Stimulated activated CD8-positive, alpha-beta memory T cell treated with anti-CD3 and anti-CD28 coated beads, Interleukin-15, amount 100 ng/mL, for 48 hours (primary cell): ENCODE results near the gene ULBP1.
"Not testable (repeated sequence)": the region's sequence is repeated elsewhere in the genome, so short reads cannot be mapped to it uniquely, and the experiment has no call there.

Source experiments
- DNase-seq, 2 donors: peaks; one replicate each; pipeline ENCODE4 v3.0.0-alpha.2; 2020; ENCODE audit warnings: low read depth in 2 of 2

ULBP1 gene

GRCh38 chr6:149963462-149964307, at the start of gene ULBP1:
TSS of gene ULBP1 (plus strand) at chr6:149963943. CDS start at chr6:149964050, 107 bp downstream.
- DNase-seq: peak; percentile 68 to 77

- DNase-seq: no peak
Observed at GRCh38 chr6:149915970-149916865, 47.5 kb upstream of the ULBP1 start.

DNA sequence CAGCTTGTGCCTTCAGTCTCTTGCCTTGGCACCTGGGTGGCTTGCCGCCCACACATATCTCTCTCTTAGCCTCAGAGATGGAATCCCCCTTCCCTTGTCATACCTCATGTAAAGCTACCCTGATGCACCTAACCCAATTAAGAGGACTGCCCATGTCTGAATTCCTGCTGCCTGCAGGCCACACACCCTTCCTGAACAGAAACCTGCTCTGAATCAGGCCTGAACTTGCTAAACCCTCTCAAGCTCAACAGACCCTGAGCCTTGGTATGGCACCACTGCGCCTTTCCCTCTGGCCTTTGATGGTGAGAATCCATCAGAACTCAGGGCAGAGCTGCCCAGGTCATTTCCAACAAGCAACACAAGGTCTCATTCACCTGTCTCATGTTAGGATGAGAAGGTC, 46.1 kb upstream of the ULBP1 start:
- no peak for DNase-seq

DNA sequence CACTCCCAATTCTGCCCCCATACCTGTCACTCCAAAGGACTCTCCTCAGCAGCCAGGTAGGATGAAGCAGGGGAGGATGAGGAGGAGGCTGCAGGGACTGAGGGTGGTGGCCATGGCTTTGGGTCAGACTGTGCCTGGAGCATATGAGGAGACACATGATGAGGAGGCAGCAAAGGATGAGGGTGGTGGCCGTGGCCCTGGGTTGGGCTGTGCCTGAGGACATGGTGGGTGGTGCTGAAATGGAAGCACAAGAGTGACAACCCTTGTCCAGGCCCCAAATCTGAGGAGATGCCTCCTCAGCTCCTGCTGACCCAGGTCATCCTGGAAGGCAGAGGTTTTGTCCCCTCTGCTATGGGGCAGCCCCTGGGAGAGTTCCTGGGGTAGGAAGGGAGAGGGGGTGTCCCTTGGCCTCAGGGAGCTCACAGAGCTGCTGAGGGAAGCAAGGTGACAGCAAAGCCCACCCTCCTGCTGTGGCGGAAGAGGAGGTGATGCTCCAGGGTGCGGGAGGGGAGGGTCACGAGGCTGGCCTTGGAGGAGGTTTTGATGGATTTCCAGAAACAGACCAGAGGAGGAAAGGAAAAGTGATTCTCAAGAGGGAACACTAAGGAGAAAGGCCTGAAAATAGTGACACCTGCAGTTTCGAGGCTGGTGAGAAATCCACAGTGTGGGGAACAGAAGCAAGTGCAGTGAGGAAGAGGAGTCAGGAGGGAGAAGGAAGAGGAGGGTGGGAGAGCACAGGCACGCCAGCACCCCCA, 45.4 kb upstream of the ULBP1 start:
- no peak for DNase-seq

DNA sequence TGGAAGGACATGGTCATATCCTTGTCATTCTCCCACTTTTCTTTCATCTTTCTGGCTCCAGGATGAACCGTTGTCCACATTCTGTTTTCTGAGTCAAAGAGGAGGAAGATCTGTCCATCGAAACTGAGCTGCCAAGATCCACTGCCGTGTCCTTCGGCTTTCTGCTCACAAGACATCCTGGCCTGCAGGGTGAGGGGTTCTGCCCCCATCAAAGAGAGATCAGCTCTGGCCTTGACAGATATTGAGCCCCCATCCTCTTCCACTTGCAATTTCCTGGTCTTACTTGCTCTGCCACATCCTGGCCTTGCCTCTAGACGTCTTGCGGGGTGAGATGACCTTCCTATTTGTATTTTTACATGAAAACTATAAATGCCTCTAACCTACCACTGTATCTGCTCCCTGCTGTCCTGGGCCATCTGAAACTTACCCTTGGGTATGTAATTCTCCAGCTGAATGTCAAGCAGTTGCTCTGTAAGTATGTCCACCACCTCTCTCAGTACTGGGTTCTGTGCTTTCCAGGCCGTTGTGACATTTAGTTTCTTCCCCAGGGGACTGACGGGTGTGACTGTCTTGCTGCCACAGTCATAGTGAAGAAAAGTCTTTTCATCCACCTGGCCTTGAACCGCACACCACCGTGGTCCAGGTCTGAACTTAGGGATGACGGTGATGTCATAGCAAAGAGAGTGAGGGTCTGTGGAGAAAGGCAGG, 44.5 kb upstream of the ULBP1 start:
- not testable (repeated sequence) for DNase-seq

GRCh38 chr6:149919834-149920225, 43.9 kb upstream of the ULBP1 start:
- no peak for DNase-seq

- DNase-seq: no peak
Observed at GRCh38 chr6:149921361-149921760, 42.4 kb upstream of the ULBP1 start.

- not testable (repeated sequence) for DNase-seq
Observed at GRCh38 chr6:149922091-149922490, 41.7 kb upstream of the ULBP1 start.

GRCh38 chr6:149922642-149923326, 41.0 kb upstream of the ULBP1 start, which contains the start of gene RAET1G:
TSS of gene RAET1G (minus strand) at chr6:149923121. CDS start at chr6:149923010, 111 bp downstream.
- DNase-seq: peak; percentile 68 to 73

- no peak for DNase-seq
Observed at GRCh38 chr6:149923327-149923986, 40.3 kb upstream of the ULBP1 start.

DNA sequence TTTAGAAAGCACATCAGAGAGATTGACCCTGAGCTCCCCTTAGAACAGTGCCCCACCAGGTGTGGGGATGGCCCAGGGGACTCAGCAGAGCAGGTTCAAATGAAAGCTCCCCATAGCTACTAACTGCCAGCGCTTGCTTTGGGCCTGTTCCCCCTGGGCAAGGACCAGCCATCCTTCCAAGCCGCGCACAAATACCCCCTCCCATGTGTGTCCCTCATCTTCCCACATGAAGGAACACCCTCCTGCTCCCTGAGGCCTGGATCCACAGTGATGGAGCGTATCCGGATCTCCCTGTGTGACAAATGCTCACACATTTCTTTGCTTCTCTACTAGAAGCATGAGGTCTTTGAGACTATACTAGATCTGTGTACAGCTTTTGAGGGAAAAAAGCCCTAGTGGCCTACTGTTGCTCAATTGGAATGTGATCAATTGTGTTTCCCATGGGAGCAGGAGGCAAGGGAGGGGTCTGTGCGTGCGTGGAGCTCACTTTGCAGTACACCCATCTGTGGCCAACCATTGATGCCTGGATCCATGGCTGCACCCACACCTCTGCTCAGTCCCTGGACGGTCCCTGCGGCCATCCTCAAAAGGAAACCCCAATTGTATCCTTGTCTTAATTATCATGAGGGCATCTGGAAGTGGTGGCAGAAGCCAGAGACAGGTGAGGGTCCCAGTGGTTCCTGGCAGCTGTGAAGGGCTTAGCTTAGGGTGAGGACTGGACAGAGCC, 39.4 kb upstream of the ULBP1 start:
- DNase-seq: no peak

- no peak for DNase-seq
Observed at GRCh38 chr6:149924933-149925252, 38.9 kb upstream of the ULBP1 start.

GRCh38 chr6:149925253-149925973, 38.3 kb upstream of the ULBP1 start:
- DNase-seq: no peak

- DNase-seq: peak; percentile 58 to 64
Observed at GRCh38 chr6:149925974-149926777, 37.6 kb upstream of the ULBP1 start.

DNA sequence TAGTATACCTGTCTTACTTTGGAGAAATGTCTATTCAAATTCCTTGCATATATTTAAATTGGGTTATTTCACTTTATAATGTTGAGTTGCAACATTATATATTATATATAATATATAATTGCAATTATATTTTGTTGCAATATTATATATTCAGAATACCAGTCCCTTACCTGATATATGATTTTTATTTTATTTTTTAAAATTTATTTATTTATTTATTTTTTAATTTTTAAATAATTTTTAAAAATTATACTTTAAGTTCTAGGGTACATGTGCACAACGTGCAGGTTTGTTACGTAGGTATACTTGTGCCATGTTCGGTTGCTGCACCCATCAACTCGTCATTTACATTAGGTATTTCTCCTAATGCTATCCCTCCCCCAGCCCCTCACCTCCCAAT, 36.7 kb upstream of the ULBP1 start:
- DNase-seq: not testable (repeated sequence)

DNA sequence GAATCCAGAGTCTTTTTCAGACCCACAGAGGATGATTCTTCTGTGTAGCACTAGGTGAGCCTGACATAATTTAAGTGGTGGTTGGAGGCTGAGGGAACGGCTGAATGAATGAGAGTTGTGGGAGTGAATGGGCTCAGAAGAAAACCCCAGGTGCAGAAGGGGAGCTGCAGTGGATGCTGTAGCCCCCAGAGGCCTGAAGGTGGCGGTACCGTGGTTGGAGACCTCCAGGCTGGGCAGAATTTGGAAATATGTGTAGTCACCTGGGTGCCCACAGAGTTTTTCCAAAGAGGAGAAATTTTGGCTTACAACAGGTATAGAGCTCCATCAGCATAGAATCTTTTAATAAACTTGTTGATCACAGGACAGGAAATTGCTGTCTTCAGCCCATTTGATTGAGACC, 34.3 kb upstream of the ULBP1 start:
- no peak for DNase-seq

- DNase-seq: no peak
Observed at GRCh38 chr6:149931501-149931900, 32.2 kb upstream of the ULBP1 start.

DNA sequence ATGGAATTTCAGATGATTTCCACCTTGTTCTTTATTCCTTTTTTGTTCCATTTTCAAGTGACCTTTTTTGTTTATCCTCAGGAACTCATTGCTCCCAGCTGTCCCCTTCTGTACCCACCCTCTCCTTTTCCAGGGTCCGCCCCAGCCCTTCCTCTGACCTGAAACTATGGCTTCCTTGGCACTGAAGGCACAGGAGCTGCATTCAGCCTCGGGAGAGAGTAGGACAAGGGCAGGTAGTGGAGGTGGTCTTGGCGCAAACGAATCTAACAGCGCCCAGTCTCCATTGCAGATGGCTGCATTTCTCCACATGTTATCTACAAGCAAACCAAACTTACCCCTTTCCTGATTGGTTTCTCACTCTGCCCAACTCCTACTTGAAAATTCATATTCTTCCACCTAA, 30.7 kb upstream of the ULBP1 start:
- DNase-seq: no peak
